ENCODE measurements around the gene SYMPK.

The SYMPK gene

GRCh38 chr19:45826934-45827333 lies 36.0 kb downstream of the SYMPK start:
- no peak for FAIRE-seq
- no peak for DNase-seq (ENCODE audit: insufficient read length)
- TF ChIP-seq POLR2AphosphoS5 (IDR thresholded peaks at IDR 0.05; ENCODE audit: low read depth, low read length) = no peak
- TF ChIP-seq POLR2A (IDR thresholded peaks at IDR 0.05; ENCODE audit: low read depth, low read length) = no peak
- TF ChIP-seq TAF1 (IDR thresholded peaks at IDR 0.05; ENCODE audit: borderline replicate concordance, low read depth, low read length) = no peak

DNA sequence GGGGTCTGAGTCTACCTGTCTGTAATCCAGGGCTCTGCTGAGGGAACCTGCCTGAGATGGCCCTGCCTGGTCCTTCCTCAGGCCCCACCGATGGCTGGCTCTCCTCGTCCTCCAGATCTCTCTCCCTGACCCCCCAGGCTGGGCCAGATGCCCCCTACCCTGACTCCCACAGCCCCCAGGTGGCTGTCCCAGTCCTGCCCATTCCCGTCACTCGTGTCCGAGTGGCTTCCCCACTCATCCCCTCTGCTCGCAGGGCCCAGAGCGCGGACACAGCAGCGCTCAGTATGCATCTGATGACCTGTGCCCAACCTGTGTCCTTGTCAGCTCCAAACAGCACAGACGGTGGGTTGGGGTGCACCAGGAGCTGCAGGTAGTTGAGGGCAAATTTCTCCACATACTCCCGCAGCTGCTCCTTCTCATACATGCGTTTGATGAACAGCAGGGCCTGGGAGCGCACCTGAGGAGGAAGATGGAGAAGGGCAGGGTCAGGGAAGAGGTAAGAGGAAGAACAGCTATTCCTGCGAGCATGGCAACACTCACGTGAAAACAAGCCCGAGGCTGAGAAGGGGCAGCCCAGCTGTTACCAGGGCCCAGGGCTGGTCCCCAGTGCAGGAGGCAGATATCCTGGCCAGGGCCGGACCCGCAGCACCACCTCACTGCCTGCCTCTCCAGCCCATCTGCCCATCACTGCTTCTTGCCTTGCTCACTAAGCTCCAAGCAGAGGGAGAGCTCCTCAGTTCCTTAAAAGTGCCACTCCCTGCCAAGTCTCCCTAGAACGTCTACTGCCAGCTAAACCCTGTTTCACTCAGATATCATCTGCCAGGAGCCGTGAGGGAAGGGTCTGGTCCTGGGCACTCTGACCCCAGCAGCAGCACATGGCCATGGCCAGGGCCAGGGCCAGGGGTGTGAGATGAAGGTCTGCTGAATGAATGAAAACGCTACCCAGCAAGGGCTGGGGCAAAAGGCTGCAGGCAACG lies 36.7 kb downstream of the SYMPK start:
- DNase-seq (ENCODE audit: insufficient read length) (no peak), FAIRE-seq (no peak)
- TF ChIP-seq POLR2A (IDR thresholded peaks at IDR 0.05; ENCODE audit: low read depth, low read length) (no peak), POLR2AphosphoS5 (IDR thresholded peaks at IDR 0.05; ENCODE audit: low read depth, low read length) (no peak), TAF1 (IDR thresholded peaks at IDR 0.05; ENCODE audit: borderline replicate concordance, low read depth, low read length) (no peak)

- no peak for TF ChIP-seq POLR2A (IDR thresholded peaks at IDR 0.05; ENCODE audit: low read depth, low read length)
- no peak for TF ChIP-seq POLR2AphosphoS5 (IDR thresholded peaks at IDR 0.05; ENCODE audit: low read depth, low read length)
- TF ChIP-seq TAF1 (IDR thresholded peaks at IDR 0.05; ENCODE audit: borderline replicate concordance, low read depth, low read length) = no peak
- FAIRE-seq (no peak), DNase-seq (ENCODE audit: insufficient read length) (no peak)
These were observed 37.7 kb downstream of the SYMPK start for GRCh38 chr19:45825263-45825605.

- DNase-seq (ENCODE audit: insufficient read length) (no peak), FAIRE-seq (no peak)
- no peak for TF ChIP-seq POLR2AphosphoS5 (IDR thresholded peaks at IDR 0.05; ENCODE audit: low read depth, low read length)
These were observed 38.2 kb downstream of the SYMPK start for GRCh38 chr19:45824531-45825262.

- TF ChIP-seq POLR2AphosphoS5 (IDR thresholded peaks at IDR 0.05; ENCODE audit: low read depth, low read length) (no peak), POLR2A (IDR thresholded peaks at IDR 0.05; ENCODE audit: low read depth, low read length) (no peak), TAF1 (IDR thresholded peaks at IDR 0.05; ENCODE audit: borderline replicate concordance, low read depth, low read length) (no peak)
- FAIRE-seq = no peak
These were observed 38.9 kb downstream of the SYMPK start for GRCh38 chr19:45824041-45824471.

GRCh38 chr19:45823182-45823581 lies 39.8 kb downstream of the SYMPK start:
- DNase-seq (ENCODE audit: insufficient read length) = no peak
- FAIRE-seq = no peak
- TF ChIP-seq TAF1 (IDR thresholded peaks at IDR 0.05; ENCODE audit: borderline replicate concordance, low read depth, low read length) (no peak), POLR2A (IDR thresholded peaks at IDR 0.05; ENCODE audit: low read depth, low read length) (no peak), POLR2AphosphoS5 (IDR thresholded peaks at IDR 0.05; ENCODE audit: low read depth, low read length) (no peak)

More at GRCh38 chr19:45824041-45824471, 38.9 kb downstream of the SYMPK start:
- DNase-seq (ENCODE audit: insufficient read length) = no peak

- TF ChIP-seq TAF1 (IDR thresholded peaks at IDR 0.05; ENCODE audit: borderline replicate concordance, low read depth, low read length) = no peak
- FAIRE-seq = no peak
- no peak for DNase-seq (ENCODE audit: insufficient read length)
These were observed 40.2 kb downstream of the SYMPK start for GRCh38 chr19:45822716-45823115.

- no peak for TF ChIP-seq TAF1 (IDR thresholded peaks at IDR 0.05; ENCODE audit: borderline replicate concordance, low read depth, low read length)
- no peak for TF ChIP-seq POLR2A (IDR thresholded peaks at IDR 0.05; ENCODE audit: low read depth, low read length)
- TF ChIP-seq POLR2AphosphoS5 (IDR thresholded peaks at IDR 0.05; ENCODE audit: low read depth, low read length) = no peak
- no peak for DNase-seq (ENCODE audit: insufficient read length)
- FAIRE-seq = no peak
These were observed 41.4 kb downstream of the SYMPK start for GRCh38 chr19:45821570-45821969.

DNA sequence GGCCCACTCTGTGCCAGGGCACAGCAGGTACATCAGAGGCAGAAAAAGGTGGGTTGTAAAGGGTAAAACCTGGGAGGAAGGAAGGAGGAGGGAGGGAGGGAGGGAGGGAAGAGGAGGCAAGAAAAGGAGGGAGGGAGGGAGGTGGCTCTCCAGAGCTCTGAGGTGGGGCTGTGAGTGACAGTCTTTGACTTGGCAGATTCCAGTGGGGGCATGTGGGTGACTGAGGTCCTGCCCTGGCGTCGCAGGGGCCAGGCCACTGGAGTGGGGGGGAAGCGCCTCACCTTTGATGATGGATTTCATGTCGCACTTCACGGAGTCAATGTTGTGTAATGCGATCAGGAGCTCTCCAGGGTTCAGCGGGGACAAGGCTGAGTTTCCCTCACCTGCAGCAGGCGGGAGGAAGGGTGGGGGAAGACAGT lies 41.8 kb downstream of the SYMPK start:
- TF ChIP-seq TAF1 (IDR thresholded peaks at IDR 0.05; ENCODE audit: borderline replicate concordance, low read depth, low read length) = no peak
- TF ChIP-seq POLR2A (IDR thresholded peaks at IDR 0.05; ENCODE audit: low read depth, low read length) = no peak
- TF ChIP-seq POLR2AphosphoS5 (IDR thresholded peaks at IDR 0.05; ENCODE audit: low read depth, low read length) = no peak
- FAIRE-seq = no peak

DNA sequence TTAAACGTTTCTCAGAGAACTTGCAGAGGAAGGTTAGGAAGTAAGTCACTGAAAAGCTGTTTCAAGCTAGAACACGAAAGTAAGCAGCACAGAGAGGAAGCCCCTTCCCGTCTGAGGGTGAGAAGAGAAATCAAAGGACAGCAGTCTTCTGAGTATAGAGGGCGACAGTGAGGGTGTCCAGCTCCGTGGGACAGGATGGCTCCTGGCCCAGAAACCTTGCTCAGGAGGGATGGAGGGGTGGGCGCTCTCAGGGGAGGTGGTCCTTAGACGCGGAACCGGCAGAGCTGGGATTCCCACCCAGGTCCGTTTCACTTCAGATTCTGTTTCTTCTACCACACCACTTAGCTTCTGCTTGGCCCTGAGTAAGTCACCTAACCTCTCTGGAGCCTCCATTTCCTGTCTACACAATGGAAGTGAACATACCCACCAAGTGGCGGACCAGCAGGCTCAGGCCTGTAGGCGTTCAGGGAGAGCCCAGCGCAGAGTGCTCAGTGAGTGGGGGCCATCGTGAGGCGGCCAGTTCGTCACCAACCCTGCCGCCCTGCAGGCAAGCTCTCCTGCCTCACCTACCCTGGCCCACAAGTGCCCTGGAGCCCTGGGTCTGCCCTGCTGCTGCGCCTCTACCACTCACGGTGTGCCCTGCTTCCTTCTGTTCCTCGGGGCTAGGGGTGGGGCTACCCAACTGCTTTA lies 42.4 kb downstream of the SYMPK start:
- DNase-seq (ENCODE audit: insufficient read length) (no peak), FAIRE-seq (no peak)
- TF ChIP-seq POLR2A (IDR thresholded peaks at IDR 0.05; ENCODE audit: low read depth, low read length) (no peak), TAF1 (IDR thresholded peaks at IDR 0.05; ENCODE audit: borderline replicate concordance, low read depth, low read length) (no peak)

More for the DNA sequence above, 41.8 kb downstream of the SYMPK start:
- DNase-seq (ENCODE audit: insufficient read length) = no peak

GRCh38 chr19:45819769-45820168 lies 43.2 kb downstream of the SYMPK start:
- DNase-seq (ENCODE audit: insufficient read length) = no peak
- FAIRE-seq = no peak
- TF ChIP-seq POLR2AphosphoS5 (IDR thresholded peaks at IDR 0.05; ENCODE audit: low read depth, low read length) = no peak
- no peak for TF ChIP-seq TAF1 (IDR thresholded peaks at IDR 0.05; ENCODE audit: borderline replicate concordance, low read depth, low read length)
- no peak for TF ChIP-seq POLR2A (IDR thresholded peaks at IDR 0.05; ENCODE audit: low read depth, low read length)

All from GM12892 (cell line).